Measurements from ENCODE around the gene LFNG. TPM values are rescaled to one million over a fixed set of nuclear protein-coding genes. Genes with fewer than 3 reads are reported as not detected.

LFNG gene
- total and polyA plus RNA-seq, 8 donors = 5.2 to 59.2 (median 11.0) TPM

DNA sequence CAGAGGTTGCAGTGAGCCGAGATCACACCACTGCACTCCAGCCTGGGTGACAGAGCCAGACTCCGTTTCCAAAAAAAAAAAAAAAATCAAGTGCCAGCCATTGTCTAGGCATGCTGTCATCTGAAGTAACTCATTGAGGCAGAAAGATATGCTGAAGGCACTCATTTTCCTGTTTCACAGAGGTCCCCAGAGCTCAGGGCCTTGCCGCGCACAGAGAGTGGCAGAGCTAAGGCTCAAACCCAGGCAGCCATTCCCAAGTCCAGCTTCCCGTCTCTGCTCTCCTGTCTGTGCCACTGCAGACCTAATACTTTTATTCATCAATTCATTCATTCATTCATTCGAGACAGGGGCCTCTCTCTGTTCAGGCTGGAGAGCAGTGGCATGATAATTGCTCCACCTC, 46.8 kb upstream of the LFNG start:
- ATAC-seq (no peak), DNase-seq (peak in 1 of 4 donors; percentile 16)
- no peak overlapping the region for H3K27ac ChIP-seq
- H3K36me3 ChIP-seq = no peaks in the 10 kb centered on the region
- TF ChIP-seq, protein P1, sequence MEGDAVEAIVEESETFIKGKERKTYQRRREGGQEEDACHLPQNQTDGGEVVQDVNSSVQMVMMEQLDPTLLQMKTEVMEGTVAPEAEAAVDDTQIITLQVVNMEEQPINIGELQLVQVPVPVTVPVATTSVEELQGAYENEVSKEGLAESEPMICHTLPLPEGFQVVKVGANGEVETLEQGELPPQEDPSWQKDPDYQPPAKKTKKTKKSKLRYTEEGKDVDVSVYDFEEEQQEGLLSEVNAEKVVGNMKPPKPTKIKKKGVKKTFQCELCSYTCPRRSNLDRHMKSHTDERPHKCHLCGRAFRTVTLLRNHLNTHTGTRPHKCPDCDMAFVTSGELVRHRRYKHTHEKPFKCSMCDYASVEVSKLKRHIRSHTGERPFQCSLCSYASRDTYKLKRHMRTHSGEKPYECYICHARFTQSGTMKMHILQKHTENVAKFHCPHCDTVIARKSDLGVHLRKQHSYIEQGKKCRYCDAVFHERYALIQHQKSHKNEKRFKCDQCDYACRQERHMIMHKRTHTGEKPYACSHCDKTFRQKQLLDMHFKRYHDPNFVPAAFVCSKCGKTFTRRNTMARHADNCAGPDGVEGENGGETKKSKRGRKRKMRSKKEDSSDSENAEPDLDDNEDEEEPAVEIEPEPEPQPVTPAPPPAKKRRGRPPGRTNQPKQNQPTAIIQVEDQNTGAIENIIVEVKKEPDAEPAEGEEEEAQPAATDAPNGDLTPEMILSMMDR (IDR thresholded peaks at IDR 0.05) = no peak
- peaks cover 4 to 37% of the 10 kb centered on the region in 2 donors for H3K4me1 ChIP-seq
- peaks cover 0 to 17% of the 10 kb centered on the region in 2 donors for H3K27me3 ChIP-seq
- no peaks in the 10 kb centered on the region for H3K9me3 ChIP-seq
- intact Hi-C loops (cut with DNase I) = loop anchor here in 1 of 2 donors (10.0 kb wide), 1 partner anchor 92 kb away; no protein-coding TSS in a partner anchor
- H3K4me3 ChIP-seq = no peak overlapping the region

DNA sequence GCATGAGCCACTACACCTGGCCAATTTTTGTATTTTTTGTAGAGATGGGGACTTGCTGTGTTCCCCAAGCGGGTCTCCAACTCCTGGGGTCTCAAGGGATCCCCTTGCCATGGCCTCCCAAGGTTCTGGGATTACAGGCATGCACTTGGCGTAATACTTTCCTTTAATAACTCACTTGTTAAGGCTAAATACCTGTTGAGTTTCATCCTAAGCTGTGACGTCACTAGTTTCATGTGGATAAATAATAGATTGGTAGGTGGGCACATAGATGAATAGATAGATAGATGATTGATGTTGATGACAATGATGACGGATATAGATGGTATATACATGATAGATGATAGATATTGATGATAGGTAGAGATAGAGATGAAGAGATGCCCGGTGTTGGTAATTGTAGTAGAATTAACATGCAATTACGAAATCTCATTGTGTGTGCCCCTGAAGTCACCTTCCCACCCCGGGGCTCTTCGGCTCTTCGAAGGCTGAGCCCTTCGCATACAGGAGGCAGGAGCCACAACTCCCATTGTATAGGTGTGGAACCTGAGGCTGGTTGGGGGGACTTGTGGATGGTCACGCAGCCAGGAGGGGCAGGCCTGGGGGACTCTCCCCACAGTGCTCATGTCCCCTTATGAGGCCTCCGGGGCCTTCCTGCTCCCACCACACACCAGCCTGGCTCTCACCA, 45.9 kb upstream of the LFNG start:
- no peak for ATAC-seq
- Histone ChIP-seq H3K9me3 (no peaks in the 10 kb centered on the region), H3K4me1 (peaks cover 13 to 45% of the 10 kb centered on the region in 2 donors), H3K36me3 (no peaks in the 10 kb centered on the region), H3K4me3 (no peak overlapping the region), H3K27me3 (peaks cover 0 to 21% of the 10 kb centered on the region in 2 donors), H3K27ac (no peak overlapping the region)
- peak in 1 of 4 donors; percentile 43 for DNase-seq
- TF ChIP-seq, protein P1 (IDR thresholded peaks at IDR 0.05) = no peak
- intact Hi-C loops (cut with DNase I) = loop anchor here in 1 of 2 donors (10.0 kb wide), 1 partner anchor 91 kb away; no protein-coding TSS in a partner anchor

- intact Hi-C loops (cut with DNase I) = loop anchor here in 1 of 2 donors (10.0 kb wide), 1 partner anchor 91 kb away; no protein-coding TSS in a partner anchor
These were observed 45.4 kb upstream of the LFNG start for GRCh38 chr7:2474224-2474623.

DNA sequence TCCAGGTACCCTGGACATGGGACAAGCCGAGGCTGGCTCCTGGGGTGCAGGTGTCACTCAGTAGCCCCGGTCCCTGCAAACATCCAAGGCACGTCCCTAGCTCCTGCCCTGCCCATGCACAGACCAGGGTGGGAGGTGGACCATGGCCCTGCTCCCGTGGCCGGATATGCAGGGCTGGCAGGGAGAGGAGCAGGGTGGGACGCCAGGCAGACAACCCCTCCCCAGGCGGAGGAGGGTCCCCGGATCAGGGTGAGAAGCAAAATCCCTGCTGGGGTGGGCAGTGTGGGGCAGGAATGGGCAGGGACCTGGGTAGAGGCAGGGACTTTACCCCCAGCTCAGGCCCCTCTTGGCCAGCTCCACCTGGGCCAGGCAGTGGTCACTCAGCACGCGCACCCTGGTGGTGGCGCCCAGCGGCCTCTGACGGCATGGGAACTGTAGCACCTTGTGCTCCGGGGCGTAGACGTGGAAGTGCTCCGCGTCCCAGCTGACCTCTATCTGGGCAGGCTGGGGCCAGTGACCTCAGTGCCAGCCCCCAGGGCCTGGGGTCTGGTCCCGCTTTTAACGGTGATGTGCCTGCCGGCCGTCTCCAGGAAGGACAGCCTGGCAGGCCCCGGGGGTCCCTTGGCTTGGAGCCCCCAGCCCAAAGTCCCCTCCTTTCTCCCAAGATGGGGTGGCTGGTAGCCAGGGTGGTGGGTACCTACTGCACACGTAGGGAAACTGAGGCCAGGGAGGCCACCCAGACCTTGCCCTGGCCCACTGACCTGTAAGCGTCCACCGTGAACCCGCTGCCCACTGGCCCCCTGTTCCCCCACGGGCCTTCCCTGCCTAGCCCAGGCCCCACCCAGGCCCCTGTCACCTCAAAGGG, 44.5 kb upstream of the LFNG start:
- ATAC-seq (no peak), DNase-seq (peak in 1 of 4 donors; percentile 69)
- H3K36me3 ChIP-seq = no peaks in the 10 kb centered on the region
- no peak overlapping the region for H3K27ac ChIP-seq
- TF ChIP-seq, protein P1 (IDR thresholded peaks at IDR 0.05) = no peak
- H3K27me3 ChIP-seq = peaks cover 0 to 29% of the 10 kb centered on the region in 2 donors
- intact Hi-C loops (cut with DNase I) = loop anchor here in 1 of 2 donors (10.0 kb wide), 1 partner anchor 90 kb away; no protein-coding TSS in a partner anchor
- no peaks in the 10 kb centered on the region for H3K9me3 ChIP-seq
- peaks cover 11 to 34% of the 10 kb centered on the region in 2 donors for H3K4me1 ChIP-seq
- no peak overlapping the region for H3K4me3 ChIP-seq

More at GRCh38 chr7:2474224-2474623, 45.4 kb upstream of the LFNG start:
- Histone ChIP-seq H3K36me3 (no peaks in the 10 kb centered on the region), H3K27me3 (peaks cover 0 to 21% of the 10 kb centered on the region in 2 donors), H3K4me1 (peaks cover 11 to 42% of the 10 kb centered on the region in 2 donors), H3K4me3 (no peak overlapping the region), H3K9me3 (no peaks in the 10 kb centered on the region), H3K27ac (no peak overlapping the region)
- no peak for ATAC-seq
- TF ChIP-seq, protein P1 (IDR thresholded peaks at IDR 0.05) = no peak
- DNase-seq = peak in 1 of 4 donors; percentile 62

DNA sequence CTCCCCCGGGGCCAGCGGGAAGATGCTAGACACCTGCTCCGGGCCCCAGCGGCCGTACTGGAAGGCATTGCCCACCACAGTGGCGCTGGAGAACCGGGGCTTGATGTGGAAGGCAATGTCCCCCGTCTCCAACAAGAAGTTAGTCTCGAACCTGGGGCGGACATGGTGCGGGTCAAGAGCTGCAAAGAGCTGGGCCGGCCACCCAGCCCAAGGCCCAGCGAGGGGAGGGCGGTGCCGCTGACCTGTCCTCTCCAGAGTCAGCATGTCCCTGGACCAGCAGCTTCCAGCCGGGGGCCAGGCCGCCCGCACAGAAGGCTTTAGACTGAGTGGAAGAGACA, 43.9 kb upstream of the LFNG start:
- ATAC-seq (no peak), DNase-seq (no peak)
- TF ChIP-seq, protein P1 (IDR thresholded peaks at IDR 0.05) = no peak
- Histone ChIP-seq H3K27ac (no peak overlapping the region), H3K4me1 (peaks cover 11 to 31% of the 10 kb centered on the region in 2 donors), H3K9me3 (no peaks in the 10 kb centered on the region), H3K36me3 (no peaks in the 10 kb centered on the region), H3K4me3 (no peak overlapping the region), H3K27me3 (peaks cover 0 to 34% of the 10 kb centered on the region in 2 donors)
- intact Hi-C loops (cut with DNase I) = loop anchor here in 1 of 2 donors (10.0 kb wide), 1 partner anchor 89 kb away; no protein-coding TSS in a partner anchor

Measured in left lung (tissue), 10 donors.